Measurements from ENCODE around the gene ERMN. TPM values are rescaled to one million over a fixed set of nuclear protein-coding genes. Genes with fewer than 3 reads are reported as not detected.
A peak's percentile ranks its signal among the peaks of the same experiment; 100 is the strongest.

The ERMN gene
- polyA plus RNA-seq, 1 donor = 0.05 TPM

DNA sequence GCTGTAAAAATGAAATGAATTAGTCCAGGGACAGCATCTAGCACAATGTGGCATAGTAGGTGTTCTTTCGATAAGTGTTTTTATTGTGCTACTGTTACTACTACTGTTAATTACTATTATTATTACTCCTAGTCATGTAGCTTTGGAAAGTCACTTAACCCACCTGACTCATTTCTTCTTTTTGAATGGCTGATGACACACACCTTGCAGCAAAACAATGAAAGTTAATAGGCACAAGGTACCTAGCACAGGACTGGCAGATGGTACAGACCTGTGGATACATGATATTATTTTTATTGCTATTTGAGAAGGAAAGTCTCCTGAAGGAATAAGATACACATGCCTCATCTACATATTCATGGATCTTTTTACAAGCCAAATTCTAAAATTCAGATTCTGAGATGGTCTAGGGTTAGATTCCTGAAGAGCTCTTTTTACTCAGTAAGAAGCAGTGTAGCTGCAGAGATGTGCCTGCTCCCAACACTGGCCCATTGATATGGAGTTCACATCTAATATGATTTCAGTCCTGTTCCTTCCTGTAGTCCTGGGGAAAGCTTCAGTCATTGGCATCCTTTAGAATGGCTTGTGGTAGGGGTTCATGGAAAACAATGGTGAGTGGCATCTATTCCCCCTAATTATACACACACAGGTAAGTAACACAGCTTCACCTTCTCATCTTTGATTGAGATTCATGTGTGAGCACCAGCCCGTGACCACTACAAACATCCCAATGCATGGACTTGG lies 7.9 kb upstream of the ERMN start:
- DNase-seq (ENCODE audit: low read depth) = no peak

DNA sequence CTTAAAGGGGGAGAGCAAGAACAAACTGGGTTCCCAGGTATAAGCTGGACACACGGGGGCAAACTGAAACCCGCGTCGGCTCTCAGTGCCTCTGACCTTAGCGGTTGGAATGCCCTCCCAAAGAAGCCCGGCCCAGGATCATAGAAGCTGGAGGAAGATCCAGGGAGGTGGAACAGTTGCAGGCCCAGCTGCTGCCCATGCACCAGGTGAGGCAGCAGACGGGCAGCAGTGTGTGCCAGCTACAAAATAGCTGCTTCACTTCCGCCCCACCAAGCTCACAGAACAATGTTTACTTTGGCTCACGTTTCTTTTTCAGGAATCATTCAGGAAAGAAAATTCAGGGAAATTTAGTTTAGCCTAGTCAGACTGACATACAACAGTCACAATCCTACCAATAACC lies 3.9 kb upstream of the ERMN start:
- DNase-seq (ENCODE audit: low read depth) = no peak

DNA sequence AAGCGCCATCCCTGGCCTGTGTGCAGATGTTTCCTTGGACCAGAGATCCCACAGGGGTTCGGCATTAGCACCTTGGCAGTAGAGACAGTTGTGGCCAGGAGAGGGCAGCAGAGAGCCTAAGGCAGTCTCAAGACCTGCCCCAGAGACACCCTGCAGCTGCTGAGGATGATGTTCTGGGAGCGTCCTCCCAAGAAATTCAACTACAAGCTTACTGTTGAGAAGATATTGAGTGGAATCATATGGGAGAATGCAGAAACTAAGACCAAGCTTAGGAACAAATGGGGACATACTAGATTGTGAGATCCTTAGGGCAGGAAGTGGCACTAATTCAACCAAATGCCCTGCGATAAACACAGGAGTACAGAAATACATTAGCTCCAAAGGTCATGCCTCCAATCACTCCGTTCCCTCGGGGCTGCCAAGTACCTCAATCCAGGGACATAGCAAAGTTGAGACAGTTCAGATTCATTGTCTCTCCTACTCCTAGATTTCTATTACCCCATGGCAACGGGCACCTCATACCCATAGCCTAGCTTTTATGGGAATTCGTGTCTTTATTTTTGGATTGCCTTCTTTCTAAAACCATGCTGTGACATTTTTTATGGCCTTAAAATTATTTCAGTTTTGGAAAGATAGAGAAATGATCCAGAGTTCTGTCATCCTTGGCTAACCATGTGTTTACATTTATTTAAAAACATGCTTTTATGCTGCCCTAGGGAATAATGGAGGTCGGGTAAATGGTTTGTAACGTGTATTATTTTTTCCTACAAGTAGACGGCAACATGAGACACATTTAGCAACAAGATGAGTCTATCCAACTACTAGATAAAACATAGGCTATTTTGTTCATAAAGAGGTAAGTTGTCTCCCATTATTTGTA lies 2.2 kb upstream of the ERMN start:
- DNase-seq (ENCODE audit: low read depth) = no peak

DNA sequence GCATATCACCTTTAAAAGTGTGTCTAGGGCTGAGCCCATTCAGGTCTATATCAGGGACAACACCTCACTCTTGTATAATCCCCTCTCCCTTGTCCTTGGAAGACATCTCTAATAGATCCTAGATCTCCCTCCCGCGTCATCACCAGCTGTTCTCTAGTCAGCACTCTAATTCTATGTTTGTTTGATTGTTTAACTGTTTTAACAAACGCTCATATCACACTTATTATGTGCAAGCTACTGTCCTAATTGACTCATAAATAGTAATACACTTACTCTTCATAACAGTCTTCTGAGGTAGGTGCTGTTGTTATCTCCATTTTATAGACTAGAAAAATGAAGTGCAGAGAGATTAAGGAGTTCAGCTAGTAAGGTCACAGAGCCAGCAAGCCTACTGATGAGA lies 1.6 kb upstream of the ERMN start:
- DNase-seq (ENCODE audit: low read depth) = no peak

DNA sequence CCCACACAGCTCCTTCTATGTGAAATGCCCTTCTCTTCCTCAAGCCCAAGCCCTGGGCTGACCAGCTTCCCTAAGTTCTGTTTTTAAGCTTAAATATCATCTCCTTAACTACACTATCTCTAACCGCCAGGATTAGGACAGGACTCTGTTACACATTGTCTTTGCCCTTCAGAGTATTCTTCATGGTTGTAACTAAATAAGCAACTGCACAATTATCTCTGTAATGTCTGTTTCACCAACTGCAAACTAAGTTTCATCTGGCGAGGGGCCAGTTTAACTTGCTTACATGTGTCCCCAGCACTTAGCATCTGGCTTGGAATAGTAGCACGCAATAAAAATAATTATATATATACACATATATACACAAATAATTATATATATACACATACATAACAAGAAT lies 1.1 kb upstream of the ERMN start:
- no peak for DNase-seq (ENCODE audit: low read depth)

DNA sequence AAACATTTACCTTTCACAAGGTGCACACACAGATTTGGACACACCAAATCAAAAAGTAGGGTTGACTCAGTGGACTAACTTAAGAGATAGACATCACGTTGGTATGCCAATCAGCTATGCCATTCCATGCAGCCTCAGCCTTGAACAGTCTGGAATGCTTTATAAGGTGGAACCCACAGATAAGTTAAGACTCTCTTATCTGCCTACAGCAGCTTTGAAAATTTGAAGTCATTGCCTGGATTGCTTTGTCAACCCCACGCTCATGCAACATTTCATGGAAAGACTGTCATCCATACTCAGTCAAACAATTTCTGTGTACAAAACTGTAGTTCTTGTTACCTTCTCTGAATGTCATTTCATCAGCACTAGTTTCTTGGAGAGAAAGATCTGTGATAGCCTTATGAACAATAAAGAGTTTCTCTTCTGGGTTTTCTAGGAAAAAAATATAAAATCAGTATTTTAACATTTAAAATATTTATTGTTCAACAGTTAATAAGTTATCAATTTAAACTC lies 1.2 kb downstream of the ERMN start:
- DNase-seq (ENCODE audit: low read depth) = no peak

DNA sequence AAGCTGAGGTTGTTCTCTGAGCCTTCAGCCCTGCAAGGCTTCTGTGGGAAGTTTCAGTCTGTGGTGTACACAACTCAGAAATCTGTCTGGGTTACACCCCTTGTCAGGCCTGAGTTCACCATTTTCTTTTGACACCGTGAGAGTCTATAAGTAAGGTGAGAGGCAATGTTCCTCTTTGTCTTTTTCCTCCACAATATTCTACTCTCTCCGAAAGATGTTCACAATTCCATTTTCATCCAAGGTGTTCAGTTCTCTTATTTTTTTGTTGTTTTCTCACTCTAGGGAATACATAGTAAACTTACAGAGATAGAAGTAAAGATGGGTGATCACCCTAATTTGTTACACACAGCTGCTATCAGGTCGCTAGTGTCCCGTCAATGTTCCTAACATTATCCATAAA lies 3.2 kb downstream of the ERMN start:
- DNase-seq (ENCODE audit: low read depth) = no peak

DNA sequence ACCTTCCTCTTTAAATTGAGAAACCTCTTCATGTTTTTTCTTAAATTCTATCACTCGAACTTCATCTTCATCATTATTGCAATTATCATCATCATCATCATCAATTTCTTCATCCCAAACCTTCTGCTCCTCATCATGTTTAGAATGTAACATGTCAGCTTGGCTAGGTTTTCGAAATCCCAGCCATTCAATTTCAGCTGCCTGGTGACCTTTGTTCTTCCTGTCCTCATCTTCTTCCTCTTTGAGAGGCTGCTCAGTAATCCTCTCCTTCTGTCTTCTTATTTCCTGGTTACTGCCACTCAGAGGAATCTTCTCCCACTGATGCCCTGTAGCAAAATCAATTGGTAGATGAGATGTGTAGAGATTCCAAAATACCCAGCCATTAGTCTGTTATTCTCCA lies 4.2 kb downstream of the ERMN start:
- no peak for DNase-seq (ENCODE audit: low read depth)

DNA sequence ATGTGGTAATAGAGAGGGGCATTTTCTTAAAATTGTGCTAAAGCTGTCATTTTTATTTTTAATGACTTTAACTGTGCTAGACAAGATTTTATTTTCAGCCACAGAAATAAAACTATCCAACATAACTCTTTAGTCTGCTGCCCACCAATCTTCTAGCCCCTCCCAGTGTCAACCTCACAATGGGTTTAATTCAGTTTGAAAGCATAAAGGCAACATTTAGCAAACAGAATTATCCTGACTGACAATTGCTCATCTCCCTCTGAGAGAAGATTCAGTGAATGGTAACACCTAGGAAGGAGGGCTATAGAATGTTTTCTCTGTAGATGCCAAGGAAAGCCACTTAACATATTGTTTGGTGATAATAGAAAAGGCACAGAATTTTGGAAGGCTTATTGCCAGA lies 5.2 kb downstream of the ERMN start:
- no peak for DNase-seq (ENCODE audit: low read depth)

DNA sequence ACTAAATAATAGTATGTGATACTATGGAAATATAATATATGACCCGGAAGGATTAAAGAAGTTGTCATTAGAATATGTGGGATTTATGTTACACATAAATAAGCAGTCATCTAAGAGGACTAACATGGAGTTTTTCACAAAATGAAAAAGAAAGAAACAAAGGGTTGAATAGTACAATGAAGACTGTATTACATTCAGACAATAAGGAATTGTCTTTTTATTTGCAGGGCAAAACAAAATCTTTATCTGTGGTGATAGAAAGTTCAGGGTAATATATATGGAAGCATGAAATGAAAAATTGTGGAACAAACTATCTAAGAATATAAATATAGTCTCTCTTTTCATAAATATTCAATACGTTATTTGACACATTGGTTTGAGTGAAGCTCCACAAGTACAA lies 5.8 kb downstream of the ERMN start:
- DNase-seq (ENCODE audit: low read depth) = no peak

DNA sequence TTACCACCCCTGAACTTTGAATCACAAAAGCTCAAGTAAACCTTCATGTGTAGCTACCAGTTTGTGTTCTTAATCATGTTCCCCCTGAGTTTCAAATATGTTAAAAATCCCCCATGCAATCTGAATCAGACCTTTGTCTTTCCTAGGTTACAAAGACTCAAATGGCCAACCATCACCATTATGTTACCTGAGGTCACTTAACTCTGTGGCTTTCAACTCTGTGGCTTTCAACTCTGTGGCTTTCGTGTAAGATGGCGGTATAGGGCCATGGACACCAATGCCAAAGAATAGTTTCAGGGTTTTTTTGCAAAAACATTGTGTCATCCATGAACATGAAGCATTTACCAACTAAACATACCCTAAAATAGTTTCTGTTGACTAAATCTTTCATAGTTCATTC lies 6.7 kb downstream of the ERMN start:
- no peak for DNase-seq (ENCODE audit: low read depth)

DNA sequence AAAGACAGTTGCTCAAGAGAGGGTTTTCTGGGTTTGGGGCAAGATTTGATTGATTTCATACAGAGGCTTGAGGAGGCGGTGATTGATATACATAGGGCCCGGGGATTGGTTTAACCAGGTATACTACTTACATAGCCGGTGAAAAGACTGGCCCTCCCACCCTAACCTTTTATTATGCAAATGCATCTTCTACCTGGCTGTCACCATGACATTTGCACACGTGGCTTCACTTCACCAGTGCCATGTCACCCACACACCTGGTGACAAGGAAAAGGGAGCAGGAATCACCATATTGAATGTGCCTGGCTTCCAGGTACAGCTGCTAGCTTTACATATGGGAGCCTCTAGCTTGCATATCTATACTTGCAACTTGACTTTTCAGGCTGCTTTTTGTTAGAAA lies 9.7 kb downstream of the ERMN start:
- no peak for DNase-seq (ENCODE audit: low read depth)

DNA sequence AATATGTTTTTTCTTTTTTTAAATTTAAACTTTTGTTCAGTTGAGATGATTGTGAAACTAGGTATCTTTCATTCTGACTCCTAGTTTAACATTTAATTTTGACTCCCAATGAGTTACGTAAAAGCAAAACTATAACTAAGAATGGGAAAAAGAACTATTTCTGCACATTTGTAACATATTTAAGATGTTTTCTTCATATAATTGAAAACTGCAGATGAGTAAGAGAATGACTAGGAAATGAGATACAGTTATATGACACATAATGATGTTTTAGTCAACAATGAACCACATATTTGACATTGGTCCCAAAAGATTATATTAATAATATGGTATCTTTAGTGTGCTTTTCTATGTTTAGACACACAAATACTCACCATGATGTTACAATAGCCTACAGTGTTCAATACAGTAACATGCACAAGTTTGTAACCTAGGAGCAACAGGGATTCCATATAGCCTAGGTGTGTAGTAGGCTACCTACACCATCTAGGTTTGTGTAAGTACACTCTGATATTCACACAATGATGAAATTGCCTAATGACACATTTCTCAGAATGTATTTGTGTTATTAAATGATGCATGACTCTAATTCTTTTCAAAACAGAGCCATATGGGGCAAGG lies 12.6 kb downstream of the ERMN start:
- no peak for DNase-seq (ENCODE audit: low read depth)

DNA sequence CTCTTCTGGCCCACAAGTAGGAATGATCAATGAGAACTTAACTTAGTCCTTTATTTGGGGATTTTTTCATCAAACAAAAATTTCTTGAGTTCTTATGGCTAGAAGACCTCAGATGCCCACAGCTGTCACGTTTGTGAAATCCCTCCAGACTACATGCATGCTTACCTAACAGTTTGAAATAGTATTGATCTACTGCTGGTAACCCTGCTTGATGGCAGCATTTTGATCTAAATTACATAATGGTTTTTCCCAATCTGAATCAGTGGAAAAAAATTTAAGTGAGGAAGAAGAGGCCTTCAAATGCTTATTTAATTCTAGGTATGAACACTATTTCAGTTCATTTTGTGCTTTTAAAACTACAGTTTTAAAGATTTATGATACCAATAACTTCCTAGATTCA lies 13.9 kb downstream of the ERMN start:
- no peak for DNase-seq (ENCODE audit: low read depth)

DNA sequence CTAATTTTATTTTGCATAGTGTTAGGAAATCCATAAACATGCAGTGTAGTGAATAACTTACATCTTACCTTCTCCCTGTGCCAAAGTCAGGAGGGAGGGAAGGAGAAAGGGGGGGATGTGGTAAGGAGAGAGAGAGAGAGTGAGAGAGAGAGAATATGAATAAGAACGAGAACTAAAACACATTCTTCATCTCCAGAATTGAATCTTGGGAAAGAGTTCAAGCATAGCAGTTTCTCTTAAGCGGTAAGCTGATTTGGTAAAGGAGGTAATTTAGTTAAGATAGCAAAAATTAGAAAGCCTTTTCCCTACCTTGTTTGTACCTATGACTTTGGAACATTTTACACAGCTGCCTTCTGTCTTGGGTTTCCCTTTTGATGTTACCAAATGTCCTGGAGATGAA lies 15.7 kb downstream of the ERMN start:
- no peak for DNase-seq (ENCODE audit: low read depth)

DNA sequence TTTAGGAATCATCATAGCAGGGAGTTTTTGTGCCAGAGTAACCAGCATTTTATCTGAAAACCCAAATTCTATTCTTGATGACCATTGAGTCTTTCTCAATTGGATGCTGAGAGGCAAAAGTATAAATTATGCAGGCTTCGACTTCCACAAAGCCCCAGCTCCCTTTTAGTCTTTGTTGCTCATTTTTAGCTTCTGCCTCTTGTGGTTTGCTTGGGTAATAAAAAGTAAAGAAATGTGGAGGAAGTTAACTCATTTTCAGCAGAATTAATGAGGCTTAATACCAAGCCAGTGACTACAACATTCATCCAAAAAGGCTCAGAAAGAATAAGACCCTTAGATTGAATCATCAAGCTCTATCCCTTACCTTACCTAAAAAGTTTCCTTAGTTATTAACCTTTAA lies 18.6 kb downstream of the ERMN start:
- DNase-seq (ENCODE audit: low read depth) = no peak

DNA sequence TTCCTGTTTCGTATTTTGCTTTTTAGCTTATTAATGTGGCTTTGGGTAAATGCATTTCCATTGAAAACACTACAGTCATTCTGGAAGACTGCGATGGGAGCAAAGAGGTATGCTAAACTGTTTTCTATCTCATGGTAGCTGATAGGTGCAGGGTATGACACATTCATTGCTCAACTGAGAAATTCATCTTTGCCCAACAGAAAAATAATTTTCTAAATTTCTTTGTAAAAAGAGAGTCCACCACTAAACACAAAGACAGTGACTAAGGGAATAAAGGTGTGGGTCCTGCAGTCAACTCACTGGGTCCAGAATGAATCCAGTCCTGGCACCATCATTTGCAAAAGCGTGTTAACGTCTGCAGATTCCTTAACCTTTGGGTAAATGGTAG lies 19.9 kb downstream of the ERMN start:
- no peak for DNase-seq (ENCODE audit: low read depth)

DNA sequence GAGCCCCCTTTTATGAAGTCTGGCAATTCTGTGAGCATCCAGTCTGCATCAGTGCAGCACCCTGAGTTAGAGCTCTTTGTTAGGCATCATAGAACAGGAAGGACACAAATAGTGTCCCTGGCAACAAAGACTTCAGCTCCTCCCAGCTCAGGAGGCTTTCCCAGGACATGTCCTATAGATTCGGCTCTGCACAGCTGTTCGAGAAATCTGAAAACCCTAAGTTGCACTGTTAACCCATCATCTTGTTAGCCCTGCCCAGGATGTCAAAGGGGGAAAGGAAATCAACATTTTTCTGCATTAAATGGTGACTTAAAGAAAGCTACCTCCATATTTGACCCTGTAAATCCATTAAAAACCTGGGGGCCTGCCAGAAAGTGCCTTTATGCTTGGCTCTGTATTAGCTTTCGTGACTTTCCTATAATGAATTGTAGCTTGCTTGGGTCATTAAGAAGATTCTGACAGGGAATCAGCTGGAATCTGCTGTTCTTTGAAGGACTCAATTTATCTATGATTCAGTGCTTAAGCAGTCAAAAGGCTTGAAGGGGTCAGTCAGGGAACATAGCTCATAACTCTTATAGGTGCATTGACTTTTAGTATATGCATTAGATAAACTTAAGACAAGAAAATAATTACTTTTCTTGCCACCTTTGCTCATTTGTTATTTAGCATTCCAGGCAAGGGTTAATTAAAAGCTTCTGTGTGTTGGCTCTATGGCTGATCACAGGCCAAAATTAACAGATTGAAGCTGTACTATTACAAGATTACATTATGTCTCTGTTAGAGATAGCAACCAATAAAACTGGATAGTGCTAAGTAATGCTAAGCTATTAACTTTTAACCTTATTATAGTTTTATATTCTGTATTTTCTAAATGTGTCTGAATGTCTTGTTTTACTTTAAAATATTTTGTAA lies 20.6 kb downstream of the ERMN start:
- no peak for DNase-seq (ENCODE audit: low read depth)

DNA sequence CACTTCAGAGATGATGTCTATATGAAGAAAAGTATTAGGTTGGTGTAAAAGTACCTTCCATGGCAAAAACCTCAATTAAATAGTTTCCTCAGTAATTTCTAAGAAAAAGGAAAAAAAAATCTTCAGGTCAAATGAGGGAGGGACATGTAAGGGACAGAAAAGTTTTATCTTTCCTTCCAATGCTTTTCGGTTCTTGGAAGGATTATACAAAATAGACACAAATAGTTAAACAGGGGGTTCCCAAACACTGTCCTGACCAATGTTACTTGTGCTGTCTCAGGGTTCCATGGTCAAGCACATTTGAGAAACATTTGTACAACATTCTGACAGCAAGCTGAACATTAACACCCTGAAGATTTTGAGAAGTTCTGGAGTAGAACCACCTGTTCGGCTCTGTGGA lies 22.0 kb downstream of the ERMN start:
- DNase-seq (ENCODE audit: low read depth) = no peak

DNA sequence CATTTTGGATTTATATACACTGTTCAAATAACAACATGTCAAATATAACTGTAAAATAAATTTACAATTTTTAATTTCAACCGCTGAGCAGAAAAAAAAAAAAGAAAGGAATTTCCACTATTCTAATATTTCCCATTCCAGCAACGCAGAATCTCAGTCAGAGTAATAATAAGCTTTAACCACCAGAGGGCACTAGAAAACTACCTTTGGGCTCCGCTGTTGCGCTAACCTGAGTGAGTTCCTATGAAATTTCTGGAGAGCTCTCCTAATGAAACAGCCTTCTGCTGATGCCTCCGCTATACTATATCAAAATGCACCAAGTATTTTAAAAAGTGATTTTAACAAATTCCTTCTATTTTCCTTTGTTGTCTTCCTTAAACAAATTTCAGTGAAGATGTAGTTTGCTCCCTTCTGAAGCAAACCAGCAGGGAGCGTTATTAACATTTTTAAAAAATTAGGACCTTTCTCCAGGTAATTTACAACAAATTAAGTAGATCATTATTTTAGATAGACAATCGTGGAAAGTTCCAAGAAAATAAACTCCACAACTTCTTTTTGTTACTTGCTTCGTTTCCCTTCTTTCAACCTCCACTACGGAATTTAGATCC lies 23.0 kb downstream of the ERMN start:
- DNase-seq (ENCODE audit: low read depth) = peak; percentile 25

DNA sequence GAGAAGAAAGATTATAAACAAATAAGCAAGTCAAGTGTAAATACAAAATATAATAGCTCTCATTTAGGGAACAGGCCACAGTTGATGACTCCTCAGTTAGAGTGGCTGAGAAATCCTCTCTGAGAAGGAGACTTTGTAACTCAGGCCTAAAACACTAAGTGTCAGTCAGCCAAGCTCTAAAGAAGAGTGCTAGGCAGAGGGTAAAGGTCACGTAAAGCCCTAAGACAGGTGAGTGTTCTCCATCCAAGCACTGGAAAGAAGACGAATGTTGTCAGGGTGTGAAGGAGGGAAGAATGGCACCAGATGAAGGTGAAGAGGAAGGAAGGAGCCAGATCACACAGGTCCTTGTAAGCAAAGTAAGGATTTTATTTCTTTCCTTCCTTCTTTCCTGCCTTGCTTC lies 24.3 kb downstream of the ERMN start:
- no peak for DNase-seq (ENCODE audit: low read depth)

Data from forelimb muscle (tissue), 1 donor.